GM19438 (cell line): Measurements from ENCODE around the gene RUNX2.

Experiments
- ATAC-seq: cut with Tn5 transposase; IDR thresholded peaks from one replicate; pipeline ENCODE4 v1.9.1; 2021; ENCODE audit warnings: low read depth; ENCODE audit not compliant: unreplicated experiment

RUNX2 gene

GRCh38 chr6:45504947-45505346 is 176.8 kb downstream of the RUNX2 start:
- no peak for ATAC-seq

GRCh38 chr6:45505470-45505869 is 177.3 kb downstream of the RUNX2 start:
- ATAC-seq, result no peak

GRCh38 chr6:45507186-45507585 is 179.1 kb downstream of the RUNX2 start:
- ATAC-seq, result no peak

GRCh38 chr6:45509426-45509825 is 181.3 kb downstream of the RUNX2 start:
- ATAC-seq, result no peak

- ATAC-seq, result no peak
Observed at GRCh38 chr6:45512717-45513116, 184.6 kb downstream of the RUNX2 start.

GRCh38 chr6:45513213-45513618 is 185.1 kb downstream of the RUNX2 start:
- no peak for ATAC-seq

GRCh38 chr6:45513843-45514242 is 185.7 kb downstream of the RUNX2 start:
- no peak for ATAC-seq

GRCh38 chr6:45514454-45515230 is 186.5 kb downstream of the RUNX2 start:
- no peak for ATAC-seq

- ATAC-seq, result no peak
Observed at GRCh38 chr6:45518013-45518720, 190.0 kb downstream of the RUNX2 start.

- no peak for ATAC-seq
Observed at GRCh38 chr6:45521226-45521625, 193.1 kb downstream of the RUNX2 start.

- no peak for ATAC-seq
Observed at GRCh38 chr6:45522486-45522885, 194.4 kb downstream of the RUNX2 start.

- ATAC-seq, result no peak
Observed at GRCh38 chr6:45527210-45527609, 199.1 kb downstream of the RUNX2 start.

- ATAC-seq, result no peak
Observed at GRCh38 chr6:45531999-45532595, 204.0 kb downstream of the RUNX2 start.

- ATAC-seq, result no peak
Observed at GRCh38 chr6:45532721-45533210, 204.6 kb downstream of the RUNX2 start.

GRCh38 chr6:45533386-45533785 is 205.3 kb downstream of the RUNX2 start:
- no peak for ATAC-seq

- no peak for ATAC-seq
Observed at GRCh38 chr6:45535933-45536332, 207.8 kb downstream of the RUNX2 start.

- no peak for ATAC-seq
Observed at GRCh38 chr6:45537539-45537938, 209.4 kb downstream of the RUNX2 start.

- ATAC-seq, result no peak
Observed at GRCh38 chr6:45538641-45539547, 210.8 kb downstream of the RUNX2 start.

- ATAC-seq, result no peak
Observed at GRCh38 chr6:45540375-45540920, 212.3 kb downstream of the RUNX2 start.

- ATAC-seq, result no peak
Observed at GRCh38 chr6:45541934-45542333, 213.8 kb downstream of the RUNX2 start.
